ENCODE data around the gene HS6ST1.

Gene HS6ST1

GRCh38 chr2:128280158-128280871 is 38.4 kb downstream of the HS6ST1 start:
- no peaks in the 10 kb centered on the region for H3K9me2 ChIP-seq (ENCODE audit: low read depth, low read length)
- no peak for TF ChIP-seq CTCF (IDR thresholded peaks at IDR 0.05; ENCODE audit: low read length)
- TF ChIP-seq EZH2 (IDR thresholded peaks at IDR 0.05; ENCODE audit: borderline replicate concordance, low read length) = no peak
- no peak overlapping the region for H2AFZ ChIP-seq (ENCODE audit: low read length)
- H3K27me3 ChIP-seq (ENCODE audit: insufficient read depth, low read length) = no peaks in the 10 kb centered on the region
- H3K79me2 ChIP-seq (ENCODE audit: insufficient read depth, low read length) = no peaks in the 10 kb centered on the region
- H3K9ac ChIP-seq (ENCODE audit: low read length) = no peak overlapping the region
- H3K36me3 ChIP-seq (ENCODE audit: insufficient read depth, low read length) = no peaks in the 10 kb centered on the region
- no peaks in the 10 kb centered on the region for H3F3A ChIP-seq (ENCODE audit: insufficient read depth, low read length)
- H3K4me1 ChIP-seq (ENCODE audit: insufficient read depth, low read length, severe bottlenecking) = no peaks in the 10 kb centered on the region
- H4K20me1 ChIP-seq (ENCODE audit: insufficient read depth, low read length) = no peaks in the 10 kb centered on the region
- no peaks in the 10 kb centered on the region for H3K9me3 ChIP-seq (ENCODE audit: low read length)
- H3K4me2 ChIP-seq (ENCODE audit: low read length) = no peak overlapping the region
- no peak overlapping the region for H3K4me3 ChIP-seq (ENCODE audit: low read depth, low read length, poor library complexity, severe bottlenecking)
- H3K27ac ChIP-seq (ENCODE audit: low read depth, low read length, poor library complexity, severe bottlenecking) = no peak overlapping the region

- no peaks in the 10 kb centered on the region for H3K9me2 ChIP-seq (ENCODE audit: low read depth, low read length)
- H3K9me3 ChIP-seq (ENCODE audit: low read length) = no peaks in the 10 kb centered on the region
- no peaks in the 10 kb centered on the region for H3K79me2 ChIP-seq (ENCODE audit: insufficient read depth, low read length)
- H3K4me1 ChIP-seq (ENCODE audit: insufficient read depth, low read length, severe bottlenecking) = no peaks in the 10 kb centered on the region
- H3K27ac ChIP-seq (ENCODE audit: low read depth, low read length, poor library complexity, severe bottlenecking) = no peak overlapping the region
- no peak overlapping the region for H2AFZ ChIP-seq (ENCODE audit: low read length)
- H3F3A ChIP-seq (ENCODE audit: insufficient read depth, low read length) = no peaks in the 10 kb centered on the region
- no peaks in the 10 kb centered on the region for H4K20me1 ChIP-seq (ENCODE audit: insufficient read depth, low read length)
- no peak overlapping the region for H3K9ac ChIP-seq (ENCODE audit: low read length)
- no peak overlapping the region for H3K4me3 ChIP-seq (ENCODE audit: low read depth, low read length, poor library complexity, severe bottlenecking)
- no peak overlapping the region for H3K4me2 ChIP-seq (ENCODE audit: low read length)
- TF ChIP-seq EZH2 (IDR thresholded peaks at IDR 0.05; ENCODE audit: borderline replicate concordance, low read length) (no peak), CTCF (IDR thresholded peaks at IDR 0.05; ENCODE audit: low read length) (no peak)
- no peaks in the 10 kb centered on the region for H3K36me3 ChIP-seq (ENCODE audit: insufficient read depth, low read length)
- H3K27me3 ChIP-seq (ENCODE audit: insufficient read depth, low read length) = no peaks in the 10 kb centered on the region
Measured at GRCh38 chr2:128279786-128280157, 38.9 kb downstream of the HS6ST1 start.

- H3K9me2 ChIP-seq (ENCODE audit: low read depth, low read length) = no peaks in the 10 kb centered on the region
- no peaks in the 10 kb centered on the region for H4K20me1 ChIP-seq (ENCODE audit: insufficient read depth, low read length)
- peaks cover 4% of the 10 kb centered on the region for H3K9me3 ChIP-seq (ENCODE audit: low read length)
- TF ChIP-seq CTCF (IDR thresholded peaks at IDR 0.05; ENCODE audit: low read length) = no peak
- TF ChIP-seq EZH2 (IDR thresholded peaks at IDR 0.05; ENCODE audit: borderline replicate concordance, low read length) = no peak
- H3K36me3 ChIP-seq (ENCODE audit: insufficient read depth, low read length) = no peaks in the 10 kb centered on the region
- H3K4me2 ChIP-seq (ENCODE audit: low read length) = no peak overlapping the region
- H3K79me2 ChIP-seq (ENCODE audit: insufficient read depth, low read length) = no peaks in the 10 kb centered on the region
- H3K4me1 ChIP-seq (ENCODE audit: insufficient read depth, low read length, severe bottlenecking) = no peaks in the 10 kb centered on the region
- no peak overlapping the region for H3K27ac ChIP-seq (ENCODE audit: low read depth, low read length, poor library complexity, severe bottlenecking)
- H2AFZ ChIP-seq (ENCODE audit: low read length) = no peak overlapping the region
- H3K9ac ChIP-seq (ENCODE audit: low read length) = no peak overlapping the region
- H3F3A ChIP-seq (ENCODE audit: insufficient read depth, low read length) = no peaks in the 10 kb centered on the region
- no peaks in the 10 kb centered on the region for H3K27me3 ChIP-seq (ENCODE audit: insufficient read depth, low read length)
- no peak overlapping the region for H3K4me3 ChIP-seq (ENCODE audit: low read depth, low read length, poor library complexity, severe bottlenecking)
Measured at GRCh38 chr2:128279009-128279408, 39.7 kb downstream of the HS6ST1 start.

Data from OCI-LY1 (cell line).